ENCODE results near the gene RPS19BP1. TPM values are rescaled to one million over a fixed set of nuclear protein-coding genes. Genes with fewer than 3 reads are reported as not detected.

The RPS19BP1 gene
- polyA plus RNA-seq, 2 of the 4 experiments (the other 2 are of a cell fraction) = 51.1 to 74.0 TPM

DNA sequence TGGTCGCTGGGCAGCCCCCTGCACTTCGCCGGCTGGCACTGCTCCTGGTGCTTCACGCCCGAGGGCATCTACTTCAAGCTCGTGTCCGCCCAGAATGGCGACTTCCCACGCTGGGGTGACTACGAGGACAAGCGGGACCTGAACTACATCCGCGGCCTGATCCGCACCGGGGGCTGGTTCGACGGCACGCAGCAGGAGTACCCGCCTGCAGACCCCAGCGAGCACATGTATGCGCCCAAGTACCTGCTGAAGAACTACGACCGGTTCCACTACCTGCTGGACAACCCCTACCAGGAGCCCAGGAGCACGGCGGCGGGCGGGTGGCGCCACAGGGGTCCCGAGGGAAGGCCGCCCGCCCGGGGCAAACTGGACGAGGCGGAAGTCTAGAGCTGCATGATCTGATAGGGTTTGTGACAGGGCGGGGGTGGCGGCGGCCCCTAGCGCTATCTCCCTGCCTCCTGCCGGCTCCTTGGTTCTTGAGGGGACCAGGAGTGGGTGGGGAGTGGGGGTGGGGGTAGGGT is 43.9 kb downstream of the RPS19BP1 start:
- ATAC-seq (no peak), FAIRE-seq (no peak), DNase-seq (ENCODE audit: low read depth in 1 of 2, low spot score in 1 of 2) (no peak)
- Histone ChIP-seq H3K4me2 (no peak overlapping the region), H3K9me3 (no peaks in the 10 kb centered on the region), H3K27ac (no peak overlapping the region), H3K4me3 (no peak overlapping the region), H3K4me1 (no peaks in the 10 kb centered on the region)
- TF ChIP-seq EHMT2 (IDR thresholded peaks at IDR 0.05; ENCODE audit: low read depth) (no peak), RARB (CRISPR knock-in tag; IDR thresholded peaks at IDR 0.05) (no peak)
- TF ChIP-seq, protein P1, sequence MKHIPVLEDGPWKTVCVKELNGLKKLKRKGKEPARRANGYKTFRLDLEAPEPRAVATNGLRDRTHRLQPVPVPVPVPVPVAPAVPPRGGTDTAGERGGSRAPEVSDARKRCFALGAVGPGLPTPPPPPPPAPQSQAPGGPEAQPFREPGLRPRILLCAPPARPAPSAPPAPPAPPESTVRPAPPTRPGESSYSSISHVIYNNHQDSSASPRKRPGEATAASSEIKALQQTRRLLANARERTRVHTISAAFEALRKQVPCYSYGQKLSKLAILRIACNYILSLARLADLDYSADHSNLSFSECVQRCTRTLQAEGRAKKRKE (CRISPR knock-in tag; IDR thresholded peaks at IDR 0.05; ENCODE audit: low read depth) = no peak
- WGBS (ENCODE audit: missing lambda C conversion rate) = 90% methylated on average over 17 of the region's 39 CpGs
- CTCF ChIA-PET = interaction anchor here (3.8 to 6.7 kb wide), 2 partner anchors 26 to 40 kb away, joined by 13 to 80 read pairs; partner anchors contain the start of gene RPS19BP1
- POLR2A ChIA-PET = no interaction called here

DNA sequence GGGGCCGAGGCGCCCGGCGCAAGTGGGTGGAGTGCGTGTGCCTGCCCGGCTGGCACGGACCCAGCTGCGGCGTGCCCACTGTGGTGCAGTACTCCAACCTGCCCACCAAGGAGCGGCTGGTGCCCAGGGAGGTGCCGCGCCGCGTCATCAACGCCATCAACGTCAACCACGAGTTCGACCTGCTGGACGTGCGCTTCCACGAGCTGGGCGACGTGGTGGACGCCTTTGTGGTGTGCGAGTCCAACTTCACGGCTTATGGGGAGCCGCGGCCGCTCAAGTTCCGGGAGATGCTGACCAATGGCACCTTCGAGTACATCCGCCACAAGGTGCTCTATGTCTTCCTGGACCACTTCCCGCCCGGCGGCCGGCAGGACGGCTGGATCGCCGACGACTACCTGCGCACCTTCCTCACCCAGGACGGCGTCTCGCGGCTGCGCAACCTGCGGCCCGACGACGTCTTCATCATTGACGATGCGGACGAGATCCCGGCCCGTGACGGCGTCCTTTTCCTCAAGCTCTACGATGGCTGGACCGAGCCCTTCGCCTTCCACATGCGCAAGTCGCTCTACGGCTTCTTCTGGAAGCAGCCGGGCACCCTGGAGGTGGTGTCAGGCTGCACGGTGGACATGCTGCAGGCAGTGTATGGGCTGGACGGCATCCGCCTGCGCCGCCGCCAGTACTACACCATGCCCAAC is 44.6 kb downstream of the RPS19BP1 start:
- H3K9me3 ChIP-seq = no peaks in the 10 kb centered on the region
- no peaks in the 10 kb centered on the region for H3K4me1 ChIP-seq
- DNase-seq (ENCODE audit: low read depth in 1 of 2, low spot score in 1 of 2) (no peak), FAIRE-seq (no peak), ATAC-seq (no peak)
- WGBS (ENCODE audit: missing lambda C conversion rate) = 91% methylated on average over 46 of the region's 70 CpGs
- TF ChIP-seq ZSCAN20 (CRISPR knock-in tag; IDR thresholded peaks at IDR 0.05) = no peak
- TF ChIP-seq PHF8 (IDR thresholded peaks at IDR 0.05; ENCODE audit: borderline replicate concordance, low read depth) = no peak
- TF ChIP-seq RNF2 (IDR thresholded peaks at IDR 0.05; ENCODE audit: borderline replicate concordance, low read depth) = no peak
- TF ChIP-seq NFE2L2 (conservative IDR thresholded peaks at IDR 0.05; ENCODE audit: low read length) = no peak
- TF ChIP-seq NR3C1 (IDR thresholded peaks at IDR 0.05) = no peak
- TF ChIP-seq FOXS1 (CRISPR knock-in tag; IDR thresholded peaks at IDR 0.05) = no peak
- TF ChIP-seq ZFP36 (IDR thresholded peaks at IDR 0.05; ENCODE audit: borderline replicate concordance, partially characterized antibody) = no peak
- no peak for TF ChIP-seq KDM1A (IDR thresholded peaks at IDR 0.05; ENCODE audit: low read depth)
- TF ChIP-seq, protein P1 (CRISPR knock-in tag; IDR thresholded peaks at IDR 0.05; ENCODE audit: low read depth) = no peak
- no peak for TF ChIP-seq ZC3H11A (IDR thresholded peaks at IDR 0.05)
- TF ChIP-seq SREBF2 (IDR thresholded peaks at IDR 0.05) = no peak
- TF ChIP-seq, protein P2, sequence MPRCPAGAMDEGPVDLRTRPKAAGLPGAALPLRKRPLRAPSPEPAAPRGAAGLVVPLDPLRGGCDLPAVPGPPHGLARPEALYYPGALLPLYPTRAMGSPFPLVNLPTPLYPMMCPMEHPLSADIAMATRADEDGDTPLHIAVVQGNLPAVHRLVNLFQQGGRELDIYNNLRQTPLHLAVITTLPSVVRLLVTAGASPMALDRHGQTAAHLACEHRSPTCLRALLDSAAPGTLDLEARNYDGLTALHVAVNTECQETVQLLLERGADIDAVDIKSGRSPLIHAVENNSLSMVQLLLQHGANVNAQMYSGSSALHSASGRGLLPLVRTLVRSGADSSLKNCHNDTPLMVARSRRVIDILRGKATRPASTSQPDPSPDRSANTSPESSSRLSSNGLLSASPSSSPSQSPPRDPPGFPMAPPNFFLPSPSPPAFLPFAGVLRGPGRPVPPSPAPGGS (IDR thresholded peaks at IDR 0.05) = no peak
- POLR2A ChIA-PET = no interaction called here
- no peak overlapping the region for H3K4me3 ChIP-seq
- H3K27ac ChIP-seq = no peak overlapping the region
- no peak overlapping the region for H3K4me2 ChIP-seq
- CTCF ChIA-PET = interaction anchor here (1.3 to 3.8 kb wide), 3 partner anchors 8 to 41 kb away, joined by 4 to 13 read pairs (median 6); no protein-coding TSS in a partner anchor

DNA sequence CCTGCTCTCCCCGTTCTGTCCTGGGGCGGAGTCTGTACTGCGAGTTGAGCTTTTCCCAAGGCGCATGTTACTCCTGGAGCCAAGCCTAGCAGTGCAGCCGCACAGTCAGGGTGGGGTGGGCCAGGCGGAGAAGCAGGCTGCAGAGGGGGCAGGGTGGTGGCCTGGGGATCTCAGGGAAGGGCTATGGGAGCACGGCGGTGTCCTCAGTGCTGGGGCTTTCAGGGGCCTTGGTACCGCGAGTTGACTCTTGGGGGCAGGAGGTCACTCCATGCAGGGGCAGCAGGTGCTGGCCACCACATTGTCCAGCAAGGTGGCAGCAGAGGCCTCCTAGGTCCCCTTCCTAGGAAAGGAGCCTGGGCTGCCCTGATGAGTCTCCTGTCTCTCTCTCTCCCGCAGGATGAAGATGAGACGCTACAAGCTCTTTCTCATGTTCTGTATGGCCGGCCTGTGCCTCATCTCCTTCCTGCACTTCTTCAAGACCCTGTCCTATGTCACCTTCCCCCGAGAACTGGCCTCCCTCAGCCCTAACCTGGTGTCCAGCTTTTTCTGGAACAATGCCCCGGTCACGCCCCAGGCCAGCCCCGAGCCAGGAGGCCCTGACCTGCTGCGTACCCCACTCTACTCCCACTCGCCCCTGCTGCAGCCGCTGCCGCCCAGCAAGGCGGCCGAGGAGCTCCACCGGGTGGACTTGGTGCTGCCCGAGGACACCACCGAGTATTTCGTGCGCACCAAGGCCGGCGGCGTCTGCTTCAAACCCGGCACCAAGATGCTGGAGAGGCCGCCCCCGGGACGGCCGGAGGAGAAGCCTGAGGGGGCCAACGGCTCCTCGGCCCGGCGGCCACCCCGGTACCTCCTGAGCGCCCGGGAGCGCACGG is 45.4 kb downstream of the RPS19BP1 start:
- ChIA-PET POLR2A (no interaction called here), CTCF (interaction anchor here (1.3 to 1.6 kb wide), 2 partner anchors 9 to 42 kb away, joined by 4 to 6 read pairs; no protein-coding TSS in a partner anchor)

More for the DNA sequence above, 45.4 kb downstream of the RPS19BP1 start:
- Histone ChIP-seq H3K27ac (no peak overlapping the region), H3K9me3 (no peaks in the 10 kb centered on the region), H3K4me3 (no peak overlapping the region), H3K4me1 (no peaks in the 10 kb centered on the region), H3K4me2 (no peak overlapping the region)
- whole genome bisulfite sequencing (ENCODE audit: missing lambda C conversion rate) = 73% methylated on average over 21 of the region's 45 CpGs
- TF ChIP-seq RNF2 (IDR thresholded peaks at IDR 0.05; ENCODE audit: borderline replicate concordance, low read depth) (no peak), ZC3H11A (IDR thresholded peaks at IDR 0.05) (no peak), TP53 (CRISPR knock-in tag; IDR thresholded peaks at IDR 0.05) (no peak), RARB (CRISPR knock-in tag; IDR thresholded peaks at IDR 0.05) (no peak), HDAC2 (IDR thresholded peaks at IDR 0.05) (no peak), HOXB13 (CRISPR knock-in tag; IDR thresholded peaks at IDR 0.05; ENCODE audit: low read depth) (no peak), SMC3 (IDR thresholded peaks at IDR 0.05) (no peak)
- TF ChIP-seq, protein P3, sequence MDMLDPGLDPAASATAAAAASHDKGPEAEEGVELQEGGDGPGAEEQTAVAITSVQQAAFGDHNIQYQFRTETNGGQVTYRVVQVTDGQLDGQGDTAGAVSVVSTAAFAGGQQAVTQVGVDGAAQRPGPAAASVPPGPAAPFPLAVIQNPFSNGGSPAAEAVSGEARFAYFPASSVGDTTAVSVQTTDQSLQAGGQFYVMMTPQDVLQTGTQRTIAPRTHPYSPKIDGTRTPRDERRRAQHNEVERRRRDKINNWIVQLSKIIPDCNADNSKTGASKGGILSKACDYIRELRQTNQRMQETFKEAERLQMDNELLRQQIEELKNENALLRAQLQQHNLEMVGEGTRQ (IDR thresholded peaks at IDR 0.05) = no peak
- no peak for ATAC-seq
- no peak for FAIRE-seq
- no peak for DNase-seq (ENCODE audit: low read depth in 1 of 2, low spot score in 1 of 2)
